GM12878 (cell line): ENCODE data around the gene TMPRSS6. TPM values are rescaled to one million over a fixed set of nuclear protein-coding genes. Genes with fewer than 3 reads are reported as not detected.

Source experiments
- ATAC-seq: fragments of 200-7000 bp; cut with Tn5 transposase; 3 replicates; pipeline ENCODE4 v1.9.1; 2020; ENCODE audit warnings: mild to moderate bottlenecking, moderate library complexity
- BruUV-seq: library from RNA; stranded (reverse); fragments of 400-500 nt; replicated peaks from 2 replicates; lab custom pipeline; 2021; lab: Mats Ljungman, UMichigan
- CTCF ChIA-PET: fragments of 300-600 bp; sonication (Branson Sonifier 250); formaldehyde crosslinking; extraction: SDS; loops from one replicate; lab custom pipeline; 2021; ENCODE audit warnings: inconsistent platforms; lab: Yijun Ruan, JAX
- POLR2A ChIA-PET: fragments of 350-600 bp; formaldehyde crosslinking; extraction: SDS; loops from one replicate; lab custom pipeline; 2021; ENCODE audit warnings: inconsistent platforms; lab: Charles Lee
- RAD21 ChIA-PET: fragments of 300-600 bp; sonication (Branson Sonifier 250); formaldehyde crosslinking; loops from one replicate; lab custom pipeline; 2023; ENCODE audit warnings: antibody characterized with exemption; ENCODE audit not compliant: unreplicated experiment; lab: Charles Lee
- SMC1A ChIA-PET: fragments of 300-600 bp; sonication (Branson Sonifier 250); formaldehyde crosslinking; loops from one replicate; lab custom pipeline; 2023; ENCODE audit not compliant: unreplicated experiment, uncharacterized antibody; lab: Charles Lee
- DNase-seq: peaks from one replicate; pipeline ENCODE4 v3.0.0-alpha.2; 2011; ENCODE audit warnings: low read depth, low spot score
- FAIRE-seq: peaks from 3 replicates; lab custom pipeline; 2011; peaks lifted over from hg19 to GRCh38; lab: Jason Lieb, UNC
- H2AFZ ChIP-seq: 2 replicates; pipeline ENCODE4 v1.6.0; 2011; ENCODE audit warnings: low read depth, low read length, control low read depth; ENCODE audit not compliant: control insufficient read depth
- H3K27ac ChIP-seq: 2 replicates; pipeline ENCODE4 v1.5.1; 2011; ENCODE audit warnings: control low read depth; ENCODE audit not compliant: control insufficient read depth, insufficient read depth
- H3K27me3 ChIP-seq, 2 experiments: replicated peaks in 1 of 2; 2 replicates each; pipeline versions ENCODE4 v1.6.0 to v1.6.1; 2011; ENCODE audit warnings: low read length in 1 of 2; ENCODE audit not compliant: control insufficient read depth in 2 of 2, insufficient read depth in 2 of 2
- H3K36me3 ChIP-seq, 2 experiments: 2 replicates each; pipeline ENCODE4 v1.5.1; 2011; ENCODE audit warnings: low read length in 1 of 2; ENCODE audit not compliant: control insufficient read depth in 2 of 2, insufficient read depth in 2 of 2
- H3K4me1 ChIP-seq: 2 replicates; pipeline ENCODE4 v1.6.1; 2011; ENCODE audit warnings: mild to moderate bottlenecking, low read length, moderate library complexity, mixed read lengths; ENCODE audit not compliant: control insufficient read depth, insufficient read depth
- H3K4me2 ChIP-seq: 2 replicates; pipeline ENCODE4 v1.6.0; 2011; ENCODE audit warnings: control low read depth; ENCODE audit not compliant: control insufficient read depth, insufficient read depth
- H3K4me3 ChIP-seq: fragments of 200-600 bp; sonication (generic); 2 replicates; pipeline ENCODE4 v1.5.1; 2016
- H3K79me2 ChIP-seq: 2 replicates; pipeline ENCODE4 v1.6.0; 2011; ENCODE audit warnings: low read length; ENCODE audit not compliant: control insufficient read depth, insufficient read depth
- H3K9ac ChIP-seq: 2 replicates; pipeline ENCODE4 v1.8.0; 2011; ENCODE audit warnings: low read length, control low read depth, mixed read lengths; ENCODE audit not compliant: control insufficient read depth, insufficient read depth
- H3K9me3 ChIP-seq: replicated peaks from 3 replicates; pipeline ENCODE4 v1.5.1; 2011; ENCODE audit warnings: mild to moderate bottlenecking, low read length; ENCODE audit not compliant: control insufficient read depth, insufficient read depth
- H4K20me1 ChIP-seq: 2 replicates; pipeline ENCODE4 v1.6.0; 2011; ENCODE audit not compliant: control insufficient read depth, insufficient read depth
- E2F4 ChIP-seq: IDR thresholded peaks from 2 replicates; pipeline ENCODE4 v1.6.1; 2012; ENCODE audit warnings: low read depth, low read length, improper control_type of control experiment
- E2F8 ChIP-seq: fragments of 450-650 bp; IDR thresholded peaks from 2 replicates; pipeline ENCODE4 v1.6.1; 2018; ENCODE audit warnings: mild to moderate bottlenecking, low read depth, moderate library complexity; ENCODE audit not compliant: partially characterized antibody
- HDAC2 ChIP-seq: fragments of 200-600 bp; sonication (generic); IDR thresholded peaks from 2 replicates; pipeline ENCODE4 v1.6.1; 2017
- LARP7 ChIP-seq: fragments of 450-650 bp; IDR thresholded peaks from 2 replicates; pipeline ENCODE4 v1.6.1; 2017; ENCODE audit warnings: mild to moderate bottlenecking
- MEF2B ChIP-seq: fragments of 450-650 bp; IDR thresholded peaks from 2 replicates; pipeline ENCODE4 v1.6.1; 2018; ENCODE audit warnings: mild to moderate bottlenecking, moderate library complexity; ENCODE audit not compliant: partially characterized antibody, poor library complexity, severe bottlenecking
- MYC ChIP-seq: IDR thresholded peaks from 2 replicates; pipeline ENCODE4 v1.6.1; 2011; ENCODE audit warnings: mild to moderate bottlenecking, low read length, moderate library complexity, inconsistent platforms; ENCODE audit not compliant: insufficient read depth, insufficient replicate concordance, insufficient read length, severe bottlenecking
- NFYA ChIP-seq: IDR thresholded peaks from 2 replicates; pipeline ENCODE4 v1.6.1; 2011; ENCODE audit warnings: low read depth, mild to moderate bottlenecking, low read length, improper control_type of control experiment, borderline replicate concordance
- NR2C1 ChIP-seq: fragments of 450-650 bp; IDR thresholded peaks from 2 replicates; pipeline ENCODE4 v1.6.1; 2017; ENCODE audit warnings: antibody characterized with exemption, mild to moderate bottlenecking, moderate library complexity
- POLR2AphosphoS2 ChIP-seq: IDR thresholded peaks from 2 replicates; pipeline ENCODE4 v1.6.1; 2011; ENCODE audit warnings: low read depth, mild to moderate bottlenecking, low read length, improper control_type of control experiment, moderate library complexity
- RAD51 ChIP-seq: fragments of 450-650 bp; IDR thresholded peaks from 2 replicates; pipeline ENCODE4 v1.6.1; 2016; ENCODE audit warnings: moderate library complexity, mild to moderate bottlenecking, inconsistent platforms
- STAT1 ChIP-seq: fragments of 450-650 bp; conservative IDR thresholded peaks from 2 replicates; pipeline ENCODE4 v1.6.1; 2014; ENCODE audit warnings: antibody characterized with exemption, mild to moderate bottlenecking
- SUZ12 ChIP-seq: fragments of 200-600 bp; sonication (generic); IDR thresholded peaks from one replicate; pipeline ENCODE4 v1.6.1; 2018; ENCODE audit warnings: antibody characterized with exemption, mild to moderate bottlenecking; ENCODE audit not compliant: unreplicated experiment
- TARDBP ChIP-seq: IDR thresholded peaks from 2 replicates; pipeline ENCODE4 v1.6.1; 2016; ENCODE audit warnings: borderline replicate concordance
- YY1 ChIP-seq: IDR thresholded peaks from 2 replicates; pipeline ENCODE4 v1.6.1; 2011; ENCODE audit warnings: low read depth, mild to moderate bottlenecking, low read length
- ZNF217 ChIP-seq: fragments of 450-650 bp; IDR thresholded peaks from 2 replicates; pipeline ENCODE4 v1.6.1; 2017; ENCODE audit warnings: antibody characterized with exemption, mild to moderate bottlenecking
- WGBS: methylation state at CpG from one replicate; pipeline ENCODE4 v1.1.6; 2016; ENCODE audit warnings: low lambda C conversion rate; ENCODE audit not compliant: insufficient replicate concordance, insufficient coverage; ENCODE audit errors: missing lambda C conversion rate; 5-methylcytosine and 5-hydroxymethylcytosine counted together
- in situ Hi-C: fragments of 300-500 bp; cut with MboI; formaldehyde crosslinking; loops from 9 replicates; pipeline ENCODE4 v1.14.3; 2018; ENCODE audit warnings: mixed read lengths
- intact Hi-C: fragments of 100-400 bp; cut with micrococcal nuclease; formaldehyde crosslinking; loops from one replicate; pipeline ENCODE4 v1.14.2; 2022; ENCODE audit not compliant: unreplicated experiment
- polyA plus RNA-seq, 11 experiments: library from polyadenylated mRNA; depleted of rRNA in 4 of 11; unstranded in 6 of 11; stranded (reverse) in 5 of 11; fragments of >200 nt; fragmentation: Nextera tagmentation in 4 of 11; fragmentation: Illumina TruSeq in 1 of 11; extraction: Ambion mirVana in 4 of 11; extraction: Trizol in 1 of 11; gene quantifications; 1 replicate in 1 of 11; 2 replicates in 10 of 11; pipeline versions ENCODE4 v1.2.1 to v1.2.3, GENCODE V29; 2011 to 2016; ENCODE audit warnings: inconsistent platforms in 2 of 11, missing spikeins in 2 of 11, low read depth in 1 of 11
- total RNA-seq, 4 experiments: library from RNA; depleted of rRNA in 3 of 4; stranded (reverse); fragments of >200 nt in 3 of 4; fragmentation: Illumina TruSeq in 1 of 4; extraction: Trizol in 1 of 4; gene quantifications; 2 replicates each; pipeline versions ENCODE4 v1.2.1 to v1.2.3, GENCODE V29; 2013 to 2021

TMPRSS6 gene
- total and polyA plus RNA-seq, 10 of the 15 experiments (the other 5 are each of a cell fraction or from before 2014, with no cell fraction given) = 0.06 to 0.69 (median 0.19) TPM; not detected in 6

- TF ChIP-seq MEF2B (peak; percentile 40), LARP7 (0 out of 2 replicates have a peak, but pooled peaks have one; percentile 15)
Measured at GRCh38 chr22:37121887-37122591, 12.5 kb upstream of the TMPRSS6 start (continued).

- Histone ChIP-seq H3K36me3 (no peaks in the 10 kb centered on the region; a peak in 3 of 4 replicates), H3K9me3 (no peaks in the 10 kb centered on the region), H3K9ac (no peak overlapping the region), H3K27ac (no peak overlapping the region), H3K27me3 (no peaks in the 10 kb centered on the region), H3K4me3 (no peak overlapping the region), H3K4me2 (no peak overlapping the region), H4K20me1 (no peaks in the 10 kb centered on the region), H3K4me1 (peaks cover 21% of the 10 kb centered on the region), H3K79me2 (no peaks in the 10 kb centered on the region), H2AFZ (no peak overlapping the region)
- POLR2A ChIA-PET = interaction anchor here (0.8 to 1.8 kb wide), 2 partner anchors 20 to 42 kb away, joined by 3 to 6 read pairs; no protein-coding TSS in a partner anchor
- ATAC-seq (no peak), FAIRE-seq (no peak), DNase-seq (no peak)
- CTCF ChIA-PET = interaction anchor here (0.5 to 4.9 kb wide), 11 partner anchors 17 to 124 kb away, joined by 3 to 50 read pairs (median 4); partner anchors contain the start of gene IL2RB
- 81% methylated on average over 11 of the region's 11 CpGs for WGBS
- BruUV-seq = no TSS peak
- RAD21 ChIA-PET = interaction anchor here (0.8 to 4.3 kb wide), 11 partner anchors 15 to 122 kb away, joined by 3 to 40 read pairs (median 6); partner anchors contain the start of gene IL2RB
- intact Hi-C loops = no loop called here
- in situ Hi-C loops = no loop called here
- TF ChIP-seq E2F8 (no peak), NFYA (no peak), YY1 (no peak), E2F4 (no peak), STAT1 (no peak), POLR2AphosphoS2 (no peak), MYC (no peak), TARDBP (no peak), NR2C1 (no peak), SUZ12 (no peak), RAD51 (no peak), HDAC2 (no peak), ZNF217 (no peak)
- SMC1A ChIA-PET = interaction anchor here (1.5 to 4.5 kb wide), 4 partner anchors 27 to 122 kb away, joined by 4 to 29 read pairs (median 8); no protein-coding TSS in a partner anchor
Measured at GRCh38 chr22:37120569-37121340, 11.2 kb upstream of the TMPRSS6 start.
